ENCODE results near the gene FAM184A.
A peak's percentile ranks its signal among the peaks of the same experiment; 100 is the strongest.

FAM184A gene

DNA sequence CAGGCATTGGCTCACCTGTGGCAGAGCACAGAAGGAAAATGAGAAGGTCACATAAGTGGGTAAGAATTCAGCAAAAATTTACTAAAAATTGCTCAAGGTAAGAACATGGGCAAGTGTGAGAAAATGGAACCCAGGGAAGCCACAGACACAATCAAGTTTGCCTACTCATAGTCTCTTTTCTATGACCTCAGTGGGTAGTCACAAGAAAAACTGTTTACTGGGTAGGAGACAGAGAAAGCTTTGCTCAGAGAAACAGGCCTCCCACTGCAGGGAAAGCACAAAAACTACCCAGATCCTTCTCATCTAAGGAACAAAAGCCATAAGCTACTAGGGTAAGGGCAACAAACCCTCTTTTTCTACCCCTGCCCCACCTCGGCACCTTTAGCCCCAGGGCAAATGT, 35.2 kb downstream of the FAM184A start:
- no CpG with 5 or more reads among the region's 1 CpG for WGBS (ENCODE audit: extremely low coverage, insufficient coverage, low lambda C conversion rate)
- peak overlapping the region; percentile 20 for H3K18ac ChIP-seq (ENCODE audit: low read length)
- H3K4me1 ChIP-seq (ENCODE audit: control insufficient read depth, low read depth, low read length), result peaks cover 9% of the 10 kb centered on the region
- H2BK15ac ChIP-seq (replicated peaks; ENCODE audit: low read depth), result no peak overlapping the region
- no peak overlapping the region for H3K4me2 ChIP-seq (ENCODE audit: low read length)
- H3K27me3 ChIP-seq (ENCODE audit: insufficient read depth, low read length, poor library complexity), result no peaks in the 10 kb centered on the region
- no peak overlapping the region for H3K23ac ChIP-seq (ENCODE audit: low read length)
- no peaks in the 10 kb centered on the region for H3K79me2 ChIP-seq (ENCODE audit: control insufficient read depth, insufficient read depth, low read length)
- no peak overlapping the region for H2AK5ac ChIP-seq (ENCODE audit: low read length)
- no peaks in the 10 kb centered on the region for H3K36me3 ChIP-seq (ENCODE audit: control insufficient read depth, insufficient read depth, low read length)
- H3K27ac ChIP-seq (ENCODE audit: low read depth, low read length), result no peak overlapping the region
- H3K9ac ChIP-seq (ENCODE audit: low read length), result no peak overlapping the region
- no peak overlapping the region for H4K5ac ChIP-seq (ENCODE audit: low read length)
- H2BK120ac ChIP-seq (ENCODE audit: low read depth, low read length), result peak overlapping the region; percentile 23
- H3K4ac ChIP-seq (ENCODE audit: low read depth, low read length), result peak overlapping the region; percentile 24
- no peak overlapping the region for H2BK5ac ChIP-seq (ENCODE audit: low read length)
- no peak overlapping the region for H4K8ac ChIP-seq (ENCODE audit: low read depth, low read length)
- peak; percentile 42 for DNase-seq
- no peaks in the 10 kb centered on the region for H3K79me1 ChIP-seq (ENCODE audit: low read length)
- peak overlapping the region; percentile 67 for H3K56ac ChIP-seq (ENCODE audit: low read length)
- no peak overlapping the region for H3K4me3 ChIP-seq (ENCODE audit: low read length)

- Histone ChIP-seq H3K56ac (ENCODE audit: low read length) (no peak overlapping the region), H3K18ac (ENCODE audit: low read length) (peak overlapping the region; percentile 1), H3K4me2 (ENCODE audit: low read length) (no peak overlapping the region), H3K4me1 (ENCODE audit: control insufficient read depth, low read depth, low read length) (peaks cover 12% of the 10 kb centered on the region), H4K5ac (ENCODE audit: low read length) (no peak overlapping the region), H3K79me2 (ENCODE audit: control insufficient read depth, insufficient read depth, low read length) (no peaks in the 10 kb centered on the region), H3K4me3 (ENCODE audit: low read length) (no peak overlapping the region), H2AK5ac (ENCODE audit: low read length) (peak overlapping the region; percentile 45), H2BK5ac (ENCODE audit: low read length) (no peak overlapping the region), H3K27me3 (ENCODE audit: insufficient read depth, low read length, poor library complexity) (no peaks in the 10 kb centered on the region), H2BK15ac (replicated peaks; ENCODE audit: low read depth) (no peak overlapping the region), H3K79me1 (ENCODE audit: low read length) (no peaks in the 10 kb centered on the region), H3K23ac (ENCODE audit: low read length) (no peak overlapping the region), H3K4ac (ENCODE audit: low read depth, low read length) (no peak overlapping the region), H2BK120ac (ENCODE audit: low read depth, low read length) (no peak overlapping the region), H3K27ac (ENCODE audit: low read depth, low read length) (peak overlapping the region; percentile 14), H3K36me3 (ENCODE audit: control insufficient read depth, insufficient read depth, low read length) (no peaks in the 10 kb centered on the region), H3K9ac (ENCODE audit: low read length) (no peak overlapping the region), H4K8ac (ENCODE audit: low read depth, low read length) (no peak overlapping the region)
- no peak for DNase-seq
- no CpG with 5 or more reads among the region's 6 CpGs for WGBS (ENCODE audit: extremely low coverage, insufficient coverage, low lambda C conversion rate)
These were observed 37.8 kb downstream of the FAM184A start for GRCh38 chr6:119040636-119041035.

- Histone ChIP-seq H3K79me2 (ENCODE audit: control insufficient read depth, insufficient read depth, low read length) (no peaks in the 10 kb centered on the region), H3K36me3 (ENCODE audit: control insufficient read depth, insufficient read depth, low read length) (no peaks in the 10 kb centered on the region), H3K56ac (ENCODE audit: low read length) (peak overlapping the region; percentile 31), H4K8ac (ENCODE audit: low read depth, low read length) (no peak overlapping the region), H3K4me3 (ENCODE audit: low read length) (no peak overlapping the region), H3K4ac (ENCODE audit: low read depth, low read length) (no peak overlapping the region), H3K4me2 (ENCODE audit: low read length) (no peak overlapping the region), H3K23ac (ENCODE audit: low read length) (no peak overlapping the region), H2BK15ac (replicated peaks; ENCODE audit: low read depth) (no peak overlapping the region), H2AK5ac (ENCODE audit: low read length) (no peak overlapping the region), H3K9ac (ENCODE audit: low read length) (no peak overlapping the region), H3K27ac (ENCODE audit: low read depth, low read length) (peak overlapping the region; percentile 14), H3K4me1 (ENCODE audit: control insufficient read depth, low read depth, low read length) (peaks cover 11% of the 10 kb centered on the region), H3K18ac (ENCODE audit: low read length) (peak overlapping the region; percentile 1), H3K27me3 (ENCODE audit: insufficient read depth, low read length, poor library complexity) (no peaks in the 10 kb centered on the region), H3K79me1 (ENCODE audit: low read length) (no peaks in the 10 kb centered on the region), H2BK5ac (ENCODE audit: low read length) (no peak overlapping the region), H2BK120ac (ENCODE audit: low read depth, low read length) (no peak overlapping the region), H4K5ac (ENCODE audit: low read length) (no peak overlapping the region)
- WGBS (ENCODE audit: extremely low coverage, insufficient coverage, low lambda C conversion rate), result no CpG with 5 or more reads among the region's 8 CpGs
- DNase-seq, result no peak
These were observed 38.2 kb downstream of the FAM184A start for GRCh38 chr6:119040229-119040628.

GRCh38 chr6:119037941-119038623, 40.4 kb downstream of the FAM184A start:
- Histone ChIP-seq H2BK15ac (replicated peaks; ENCODE audit: low read depth) (peak overlapping the region; percentile 25), H3K36me3 (ENCODE audit: control insufficient read depth, insufficient read depth, low read length) (no peaks in the 10 kb centered on the region), H3K23ac (ENCODE audit: low read length) (no peak overlapping the region), H2BK120ac (ENCODE audit: low read depth, low read length) (no peak overlapping the region), H2BK5ac (ENCODE audit: low read length) (no peak overlapping the region), H3K4me3 (ENCODE audit: low read length) (no peak overlapping the region), H4K8ac (ENCODE audit: low read depth, low read length) (no peak overlapping the region), H3K79me1 (ENCODE audit: low read length) (no peaks in the 10 kb centered on the region), H3K18ac (ENCODE audit: low read length) (no peak overlapping the region), H2AK5ac (ENCODE audit: low read length) (no peak overlapping the region), H3K4me1 (ENCODE audit: control insufficient read depth, low read depth, low read length) (peaks cover 15% of the 10 kb centered on the region), H3K79me2 (ENCODE audit: control insufficient read depth, insufficient read depth, low read length) (no peaks in the 10 kb centered on the region), H3K4ac (ENCODE audit: low read depth, low read length) (no peak overlapping the region), H3K4me2 (ENCODE audit: low read length) (no peak overlapping the region), H3K27me3 (ENCODE audit: insufficient read depth, low read length, poor library complexity) (no peaks in the 10 kb centered on the region), H3K56ac (ENCODE audit: low read length) (no peak overlapping the region), H3K27ac (ENCODE audit: low read depth, low read length) (peak overlapping the region; percentile 55), H3K9ac (ENCODE audit: low read length) (no peak overlapping the region), H4K5ac (ENCODE audit: low read length) (no peak overlapping the region)
- WGBS (ENCODE audit: extremely low coverage, insufficient coverage, low lambda C conversion rate), result no CpG with 5 or more reads among the region's 4 CpGs
- DNase-seq, result peak; percentile 92

DNA sequence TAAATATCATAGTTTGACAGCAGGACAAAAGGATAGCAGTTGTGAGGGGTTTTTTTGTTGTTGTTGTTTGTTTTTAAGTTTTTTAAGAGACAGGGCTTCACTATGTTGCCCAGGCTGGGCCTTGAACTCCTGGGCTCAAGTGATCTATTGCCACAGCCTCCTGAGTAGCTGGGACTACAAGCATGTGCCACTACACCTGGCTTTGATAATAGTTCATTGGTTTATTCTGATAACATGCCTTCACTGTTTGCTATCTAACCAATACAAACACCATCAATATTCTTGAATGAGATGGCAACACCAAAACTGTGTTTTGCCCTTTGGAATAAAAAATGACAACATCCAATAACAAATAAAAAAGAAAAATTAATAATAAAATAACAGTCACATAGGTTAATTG, 41.2 kb downstream of the FAM184A start:
- no peak overlapping the region for H3K4ac ChIP-seq (ENCODE audit: low read depth, low read length)
- no peak overlapping the region for H2BK15ac ChIP-seq (replicated peaks; ENCODE audit: low read depth)
- H3K4me2 ChIP-seq (ENCODE audit: low read length), result no peak overlapping the region
- no peak overlapping the region for H3K4me3 ChIP-seq (ENCODE audit: low read length)
- no peak for DNase-seq
- no peaks in the 10 kb centered on the region for H3K79me2 ChIP-seq (ENCODE audit: control insufficient read depth, insufficient read depth, low read length)
- H2BK120ac ChIP-seq (ENCODE audit: low read depth, low read length), result no peak overlapping the region
- H3K18ac ChIP-seq (ENCODE audit: low read length), result no peak overlapping the region
- H3K4me1 ChIP-seq (ENCODE audit: control insufficient read depth, low read depth, low read length), result peaks cover 15% of the 10 kb centered on the region
- H2BK5ac ChIP-seq (ENCODE audit: low read length), result no peak overlapping the region
- no peak overlapping the region for H3K56ac ChIP-seq (ENCODE audit: low read length)
- H4K8ac ChIP-seq (ENCODE audit: low read depth, low read length), result no peak overlapping the region
- no peak overlapping the region for H4K5ac ChIP-seq (ENCODE audit: low read length)
- no peaks in the 10 kb centered on the region for H3K79me1 ChIP-seq (ENCODE audit: low read length)
- H3K27ac ChIP-seq (ENCODE audit: low read depth, low read length), result no peak overlapping the region
- H3K9ac ChIP-seq (ENCODE audit: low read length), result no peak overlapping the region
- H2AK5ac ChIP-seq (ENCODE audit: low read length), result no peak overlapping the region
- no peak overlapping the region for H3K23ac ChIP-seq (ENCODE audit: low read length)
- no peaks in the 10 kb centered on the region for H3K36me3 ChIP-seq (ENCODE audit: control insufficient read depth, insufficient read depth, low read length)
- H3K27me3 ChIP-seq (ENCODE audit: insufficient read depth, low read length, poor library complexity), result no peaks in the 10 kb centered on the region

- Histone ChIP-seq H3K4me1 (ENCODE audit: control insufficient read depth, low read depth, low read length) (peaks cover 15% of the 10 kb centered on the region), H4K5ac (ENCODE audit: low read length) (no peak overlapping the region), H3K4me3 (ENCODE audit: low read length) (no peak overlapping the region), H3K4me2 (ENCODE audit: low read length) (no peak overlapping the region), H3K18ac (ENCODE audit: low read length) (no peak overlapping the region), H3K36me3 (ENCODE audit: control insufficient read depth, insufficient read depth, low read length) (no peaks in the 10 kb centered on the region), H3K27me3 (ENCODE audit: insufficient read depth, low read length, poor library complexity) (no peaks in the 10 kb centered on the region), H4K8ac (ENCODE audit: low read depth, low read length) (no peak overlapping the region), H3K79me1 (ENCODE audit: low read length) (no peaks in the 10 kb centered on the region), H3K56ac (ENCODE audit: low read length) (no peak overlapping the region), H2BK120ac (ENCODE audit: low read depth, low read length) (no peak overlapping the region), H3K9ac (ENCODE audit: low read length) (no peak overlapping the region), H3K79me2 (ENCODE audit: control insufficient read depth, insufficient read depth, low read length) (no peaks in the 10 kb centered on the region), H2AK5ac (ENCODE audit: low read length) (no peak overlapping the region), H2BK5ac (ENCODE audit: low read length) (no peak overlapping the region), H3K23ac (ENCODE audit: low read length) (no peak overlapping the region), H3K4ac (ENCODE audit: low read depth, low read length) (no peak overlapping the region), H2BK15ac (replicated peaks; ENCODE audit: low read depth) (no peak overlapping the region), H3K27ac (ENCODE audit: low read depth, low read length) (no peak overlapping the region)
- no peak for DNase-seq
- no CpG with 5 or more reads among the region's 5 CpGs for WGBS (ENCODE audit: extremely low coverage, insufficient coverage, low lambda C conversion rate)
These were observed 42.4 kb downstream of the FAM184A start for GRCh38 chr6:119036081-119036480.

Data from mesendoderm (in vitro differentiated cells).